ENCODE results near the gene TPD52L1. TPM values are rescaled to one million over a fixed set of nuclear protein-coding genes. Genes with fewer than 3 reads are reported as not detected.
A peak's percentile ranks its signal among the peaks of the same experiment; 100 is the strongest.
"Not testable (repeated sequence)": the region's sequence is repeated elsewhere in the genome, so short reads cannot be mapped to it uniquely, and the experiment has no call there.

The TPD52L1 gene
- polyA plus RNA-seq, 1 donor from 2014 or later, result not detected

GRCh38 chr6:125157280-125157679 is 3.7 kb downstream of the TPD52L1 start:
- H3K27ac Mint-ChIP-seq, result no peak overlapping the region
- H3K4me1 Mint-ChIP-seq, result peaks cover 0 to 4% (median 3%) of the 10 kb centered on the region in 3 donors
- H3K27me3 Mint-ChIP-seq, result peaks cover 26% of the 10 kb centered on the region
- H3K4me3 Mint-ChIP-seq, result no peak overlapping the region
- no peaks in the 10 kb centered on the region for H3K36me3 Mint-ChIP-seq
- peaks cover 0 to 5% (median 1%) of the 10 kb centered on the region in 3 donors for H3K9me3 Mint-ChIP-seq

GRCh38 chr6:125157725-125158124 is 4.2 kb downstream of the TPD52L1 start:
- peaks cover 24% of the 10 kb centered on the region for H3K27me3 Mint-ChIP-seq
- H3K9me3 Mint-ChIP-seq, result peaks cover 0 to 5% (median 1%) of the 10 kb centered on the region in 3 donors
- H3K4me3 Mint-ChIP-seq, result no peak overlapping the region
- H3K27ac Mint-ChIP-seq, result no peak overlapping the region
- no peaks in the 10 kb centered on the region for H3K36me3 Mint-ChIP-seq
- peaks cover 0 to 4% (median 3%) of the 10 kb centered on the region in 3 donors for H3K4me1 Mint-ChIP-seq

- not testable (repeated sequence) for H3K4me1 Mint-ChIP-seq, H3K9me3 Mint-ChIP-seq, H3K36me3 Mint-ChIP-seq, H3K27me3 Mint-ChIP-seq, H3K4me3 Mint-ChIP-seq, H3K27ac Mint-ChIP-seq
Measured at GRCh38 chr6:125163339-125163738, 9.8 kb downstream of the TPD52L1 start.

GRCh38 chr6:125163811-125164210 is 10.2 kb downstream of the TPD52L1 start:
- peaks cover 5% of the 10 kb centered on the region for H3K27me3 Mint-ChIP-seq
- no peaks in the 10 kb centered on the region for H3K36me3 Mint-ChIP-seq
- H3K4me3 Mint-ChIP-seq, result no peak overlapping the region
- no peak overlapping the region for H3K27ac Mint-ChIP-seq
- H3K9me3 Mint-ChIP-seq, result peaks cover 0 to 5% (median 0%) of the 10 kb centered on the region in 3 donors
- no peaks in the 10 kb centered on the region for H3K4me1 Mint-ChIP-seq

- Mint-ChIP-seq H3K27ac (no peak overlapping the region), H3K4me1 (no peaks in the 10 kb centered on the region), H3K27me3 (peaks cover 5% of the 10 kb centered on the region), H3K9me3 (no peaks in the 10 kb centered on the region), H3K4me3 (no peak overlapping the region), H3K36me3 (no peaks in the 10 kb centered on the region)
Measured at GRCh38 chr6:125164696-125165095, 11.1 kb downstream of the TPD52L1 start.

GRCh38 chr6:125165256-125165655 is 11.7 kb downstream of the TPD52L1 start:
- no peak overlapping the region for H3K27ac Mint-ChIP-seq
- peaks cover 5% of the 10 kb centered on the region for H3K27me3 Mint-ChIP-seq
- H3K4me1 Mint-ChIP-seq, result no peaks in the 10 kb centered on the region
- no peaks in the 10 kb centered on the region for H3K9me3 Mint-ChIP-seq
- no peak overlapping the region for H3K4me3 Mint-ChIP-seq
- H3K36me3 Mint-ChIP-seq, result no peaks in the 10 kb centered on the region

- Mint-ChIP-seq H3K9me3 (no peaks in the 10 kb centered on the region), H3K4me3 (no peak overlapping the region), H3K27ac (no peak overlapping the region), H3K36me3 (no peaks in the 10 kb centered on the region), H3K27me3 (peaks cover 5% of the 10 kb centered on the region), H3K4me1 (no peaks in the 10 kb centered on the region)
Measured at GRCh38 chr6:125165776-125166175, 12.2 kb downstream of the TPD52L1 start.

GRCh38 chr6:125166711-125167110 is 13.1 kb downstream of the TPD52L1 start:
- Mint-ChIP-seq H3K9me3 (no peaks in the 10 kb centered on the region), H3K27ac (no peak overlapping the region), H3K27me3 (no peaks in the 10 kb centered on the region), H3K4me1 (no peaks in the 10 kb centered on the region), H3K36me3 (no peaks in the 10 kb centered on the region), H3K4me3 (no peak overlapping the region)

- Mint-ChIP-seq H3K27me3 (no peaks in the 10 kb centered on the region), H3K4me1 (no peaks in the 10 kb centered on the region), H3K4me3 (no peak overlapping the region), H3K27ac (peak overlapping the region in 1 of 3 donors; percentile 7), H3K36me3 (no peaks in the 10 kb centered on the region), H3K9me3 (no peaks in the 10 kb centered on the region)
Measured at GRCh38 chr6:125167579-125167978, 14.0 kb downstream of the TPD52L1 start.

GRCh38 chr6:125169058-125169457 is 15.5 kb downstream of the TPD52L1 start:
- no peak overlapping the region for H3K4me3 Mint-ChIP-seq

GRCh38 chr6:125169522-125169921 is 15.9 kb downstream of the TPD52L1 start:
- H3K27me3 Mint-ChIP-seq, result no peaks in the 10 kb centered on the region
- no peaks in the 10 kb centered on the region for H3K36me3 Mint-ChIP-seq
- no peaks in the 10 kb centered on the region for H3K9me3 Mint-ChIP-seq
- H3K27ac Mint-ChIP-seq, result no peak overlapping the region
- H3K4me3 Mint-ChIP-seq, result no peak overlapping the region
- H3K4me1 Mint-ChIP-seq, result no peaks in the 10 kb centered on the region

More at GRCh38 chr6:125169058-125169457, 15.5 kb downstream of the TPD52L1 start:
- H3K27me3 Mint-ChIP-seq, result no peaks in the 10 kb centered on the region
- H3K9me3 Mint-ChIP-seq, result no peaks in the 10 kb centered on the region
- H3K36me3 Mint-ChIP-seq, result no peaks in the 10 kb centered on the region
- H3K4me1 Mint-ChIP-seq, result no peaks in the 10 kb centered on the region
- no peak overlapping the region for H3K27ac Mint-ChIP-seq

GRCh38 chr6:125170376-125170775 is 16.8 kb downstream of the TPD52L1 start:
- H3K27ac Mint-ChIP-seq, result no peak overlapping the region
- no peaks in the 10 kb centered on the region for H3K36me3 Mint-ChIP-seq
- H3K4me3 Mint-ChIP-seq, result no peak overlapping the region
- H3K9me3 Mint-ChIP-seq, result no peaks in the 10 kb centered on the region
- H3K4me1 Mint-ChIP-seq, result no peaks in the 10 kb centered on the region
- H3K27me3 Mint-ChIP-seq, result no peaks in the 10 kb centered on the region

- Mint-ChIP-seq H3K36me3 (no peaks in the 10 kb centered on the region), H3K9me3 (no peaks in the 10 kb centered on the region), H3K27me3 (peaks cover 5% of the 10 kb centered on the region), H3K4me3 (no peak overlapping the region), H3K4me1 (no peaks in the 10 kb centered on the region), H3K27ac (no peak overlapping the region)
Measured at GRCh38 chr6:125173341-125174095, 19.9 kb downstream of the TPD52L1 start.

- Mint-ChIP-seq H3K4me3 (no peak overlapping the region), H3K27ac (no peak overlapping the region), H3K36me3 (no peaks in the 10 kb centered on the region), H3K9me3 (no peaks in the 10 kb centered on the region), H3K27me3 (peaks cover 5% of the 10 kb centered on the region), H3K4me1 (no peaks in the 10 kb centered on the region)
Measured at GRCh38 chr6:125174626-125175025, 21.1 kb downstream of the TPD52L1 start.

- H3K4me3 Mint-ChIP-seq, result no peak overlapping the region
- H3K36me3 Mint-ChIP-seq, result no peaks in the 10 kb centered on the region
- no peak overlapping the region for H3K27ac Mint-ChIP-seq
- no peaks in the 10 kb centered on the region for H3K4me1 Mint-ChIP-seq
- no peaks in the 10 kb centered on the region for H3K9me3 Mint-ChIP-seq
- H3K27me3 Mint-ChIP-seq, result peaks cover 5% of the 10 kb centered on the region
Measured at GRCh38 chr6:125175466-125176048, 22.0 kb downstream of the TPD52L1 start.
